ENCODE data around the gene PRKX.

The PRKX gene

DNA sequence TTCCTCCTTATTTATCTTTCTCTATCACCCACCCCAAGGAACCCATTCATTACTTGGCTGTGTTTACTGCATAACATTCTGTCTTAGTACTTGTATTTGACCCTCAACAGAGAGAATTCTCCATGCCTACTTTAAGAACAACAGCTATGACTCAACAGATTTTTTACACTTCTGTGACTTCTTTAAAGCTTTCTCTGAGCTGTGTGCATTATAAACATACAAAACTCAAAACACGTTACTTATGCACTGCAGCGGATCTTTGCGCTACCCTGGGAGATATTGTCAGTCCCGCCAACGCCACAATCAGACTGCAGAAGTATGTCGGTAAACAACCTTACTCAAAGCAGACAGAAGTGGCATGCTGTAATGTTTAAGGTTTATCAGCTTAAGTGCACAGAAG, 35.1 kb downstream of the PRKX start:
- TF ChIP-seq CTCF (IDR thresholded peaks at IDR 0.05), result no peak

- TF ChIP-seq CTCF (IDR thresholded peaks at IDR 0.05), result no peak
Observed at GRCh38 chrX:3674881-3675280, 38.6 kb downstream of the PRKX start.

DNA sequence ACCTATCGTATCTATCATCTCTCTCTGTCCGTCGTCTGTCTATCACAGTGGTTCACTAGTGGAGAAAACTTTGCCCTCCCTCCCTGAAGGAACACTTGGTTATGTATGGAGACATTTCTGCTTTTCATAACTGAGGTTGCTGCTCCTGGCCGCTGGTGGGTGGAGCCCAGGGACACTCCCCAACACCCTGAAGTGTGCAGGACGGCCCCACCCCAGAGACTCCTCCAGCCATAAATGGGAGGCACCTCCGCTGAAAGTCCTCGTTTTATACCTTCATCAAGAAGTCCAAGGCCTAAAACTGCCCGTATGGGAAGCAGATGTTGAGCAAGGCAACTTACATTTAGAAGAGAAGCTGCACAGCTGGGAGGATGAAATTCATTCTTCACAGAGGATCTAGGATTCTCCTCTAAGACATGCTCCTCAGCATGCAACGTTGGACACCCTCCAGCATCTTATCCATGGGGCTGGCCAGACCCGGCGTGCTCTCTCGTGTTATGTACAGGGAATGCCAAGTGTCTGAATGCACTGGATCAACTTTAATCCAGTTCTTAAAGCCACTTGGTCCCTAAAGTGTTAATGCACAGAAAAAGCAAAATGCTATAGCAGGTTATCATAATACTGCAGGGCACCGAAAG, 43.5 kb downstream of the PRKX start:
- TF ChIP-seq CTCF (IDR thresholded peaks at IDR 0.05), result no peak

DNA sequence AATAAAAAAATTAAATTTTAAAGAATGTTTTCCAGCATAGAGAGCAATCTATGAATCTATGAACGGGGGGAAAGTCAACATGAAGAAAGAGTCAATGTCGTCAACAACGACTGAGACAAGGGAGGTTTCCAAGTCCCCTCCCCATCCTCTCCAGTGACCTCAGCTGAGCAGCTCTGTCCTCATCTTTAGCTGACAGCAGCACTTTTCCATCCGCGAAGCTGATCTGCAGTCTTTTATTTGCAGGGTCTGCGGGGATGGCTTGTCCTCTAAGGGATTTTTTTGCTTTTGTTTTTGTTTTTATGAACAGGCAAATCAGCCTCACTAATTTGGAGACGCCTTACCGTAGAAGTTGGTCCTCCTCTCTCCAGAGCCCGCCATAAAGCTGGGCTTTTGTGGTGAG, 46.5 kb downstream of the PRKX start:
- no peak for TF ChIP-seq CTCF (IDR thresholded peaks at IDR 0.05)

GRCh38 chrX:3664921-3665320, 48.5 kb downstream of the PRKX start:
- no peak for TF ChIP-seq CTCF (IDR thresholded peaks at IDR 0.05)

- TF ChIP-seq CTCF (IDR thresholded peaks at IDR 0.05), result no peak
Observed at GRCh38 chrX:3659761-3660160, 53.7 kb downstream of the PRKX start.

DNA sequence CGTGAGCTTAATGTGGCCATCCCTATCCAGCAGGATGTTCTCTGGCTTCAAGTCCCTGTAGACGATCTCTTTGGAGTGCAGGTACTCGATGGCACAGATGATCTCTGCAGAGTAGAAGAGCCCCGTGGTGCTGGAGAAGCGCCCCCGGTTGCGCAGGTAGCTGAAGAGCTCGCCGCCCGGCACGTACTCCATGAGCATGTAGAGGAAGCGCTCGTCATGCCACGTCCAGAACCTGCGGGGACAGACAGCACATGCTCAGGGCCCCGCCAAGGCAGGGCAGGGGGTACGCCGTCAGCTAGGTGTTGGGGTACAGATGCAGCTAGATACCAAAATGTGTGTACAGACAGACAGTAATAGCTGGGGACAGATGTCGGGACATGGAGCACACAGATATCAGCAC, 58.3 kb downstream of the PRKX start:
- no peak for TF ChIP-seq CTCF (IDR thresholded peaks at IDR 0.05)

- TF ChIP-seq CTCF (IDR thresholded peaks at IDR 0.05), result no peak
Observed at GRCh38 chrX:3653111-3653510, 60.3 kb downstream of the PRKX start.

Data from LNCAP (cell line).